Measurements from ENCODE around the gene RAC3.

RAC3 gene

GRCh38 chr17:82076018-82076784 is 44.7 kb downstream of the RAC3 start:
- no peak for DNase-seq (ENCODE audit: low read depth)

GRCh38 chr17:82076785-82077591 is 45.5 kb downstream of the RAC3 start:
- no peak for DNase-seq (ENCODE audit: low read depth)

GRCh38 chr17:82077617-82078358 is 46.3 kb downstream of the RAC3 start:
- no peak for DNase-seq (ENCODE audit: low read depth)

GRCh38 chr17:82078433-82078832 is 47.0 kb downstream of the RAC3 start:
- DNase-seq (ENCODE audit: low read depth) = no peak

GRCh38 chr17:82079001-82079677 is 47.7 kb downstream of the RAC3 start:
- no peak for DNase-seq (ENCODE audit: low read depth)

GRCh38 chr17:82080048-82080788 is 48.7 kb downstream of the RAC3 start:
- no peak for DNase-seq (ENCODE audit: low read depth)

GRCh38 chr17:82080789-82081464 is 49.4 kb downstream of the RAC3 start:
- DNase-seq (ENCODE audit: low read depth) = no peak

GRCh38 chr17:82081546-82081945 is 50.1 kb downstream of the RAC3 start:
- no peak for DNase-seq (ENCODE audit: low read depth)

GRCh38 chr17:82081966-82082365 is 50.5 kb downstream of the RAC3 start:
- no peak for DNase-seq (ENCODE audit: low read depth)

GRCh38 chr17:82082456-82082855 is 51.0 kb downstream of the RAC3 start:
- no peak for DNase-seq (ENCODE audit: low read depth)

- DNase-seq (ENCODE audit: low read depth) = no peak
These were observed 51.5 kb downstream of the RAC3 start for GRCh38 chr17:82083009-82083408.
